CD14-positive monocyte (primary cell): ENCODE results near the gene TMEM91. TPM values are rescaled to one million over a fixed set of nuclear protein-coding genes. Genes with fewer than 3 reads are reported as not detected.

Experiments used
- DNase-seq, 3 donors: peaks; one replicate each; pipeline ENCODE4 v3.0.0-alpha.2; 2011 to 2022
- H2AFZ ChIP-seq: 2 replicates; pipeline ENCODE4 v1.6.0; 2012; ENCODE audit warnings: mild to moderate bottlenecking, low read depth, low read length, inconsistent platforms; ENCODE audit not compliant: insufficient read depth, poor library complexity, severe bottlenecking
- H3K27ac ChIP-seq, 2 donors: 1 replicate in 1 of 2; 2 replicates in 1 of 2; pipeline ENCODE4 v1.5.1; 2012 to 2013; ENCODE audit warnings: low read length in 2 of 2, control low read depth in 1 of 2, inconsistent platforms in 1 of 2, low read depth in 1 of 2, mild to moderate bottlenecking in 1 of 2
- H3K27me3 ChIP-seq, 2 donors: one replicate each; pipeline versions ENCODE4 v1.6.0 to v1.6.1; 2011 to 2013; ENCODE audit warnings: low read length in 2 of 2; ENCODE audit not compliant: control insufficient read depth in 2 of 2, insufficient read depth in 2 of 2
- H3K36me3 ChIP-seq, 2 donors: replicated peaks in 1 of 2; 1 replicate in 1 of 2; 2 replicates in 1 of 2; pipeline versions ENCODE4 v1.5.1 to v1.6.1; 2012 to 2013; ENCODE audit warnings: low read length in 2 of 2, control low read depth in 1 of 2, inconsistent platforms in 1 of 2, mild to moderate bottlenecking in 1 of 2; ENCODE audit not compliant: insufficient read depth in 2 of 2, control insufficient read depth in 1 of 2
- H3K4me1 ChIP-seq, 2 donors: 1 replicate in 1 of 2; 2 replicates in 1 of 2; pipeline versions ENCODE4 v1.5.1 to v1.6.1; 2012 to 2013; ENCODE audit warnings: low read length in 2 of 2, control low read depth in 1 of 2, inconsistent platforms in 1 of 2, mild to moderate bottlenecking in 1 of 2, moderate library complexity in 1 of 2; ENCODE audit not compliant: insufficient read depth in 2 of 2, control insufficient read depth in 1 of 2
- H3K4me2 ChIP-seq: replicated peaks from 2 replicates; pipeline ENCODE3; 2012; ENCODE audit warnings: low read length, moderate library complexity, mild to moderate bottlenecking; ENCODE audit not compliant: poor library complexity, severe bottlenecking; ENCODE audit errors: extremely low read depth
- H3K4me3 ChIP-seq, 3 experiments: fragments of 200-600 bp in 1 of 3; sonication (generic) in 1 of 3; replicated peaks in 1 of 3; 1 replicate in 2 of 3; 2 replicates in 1 of 3; pipeline ENCODE4 v1.5.1; 2011 to 2013; ENCODE audit warnings: low read length in 3 of 3, mild to moderate bottlenecking in 3 of 3, control low read depth in 2 of 3, low read depth in 2 of 3, inconsistent platforms in 1 of 3, moderate library complexity in 1 of 3
- H3K79me2 ChIP-seq: 2 replicates; pipeline ENCODE4 v1.6.0; 2012; ENCODE audit warnings: mild to moderate bottlenecking, control low read depth, inconsistent platforms, low read length, moderate library complexity; ENCODE audit not compliant: insufficient read depth
- H3K9ac ChIP-seq: 2 replicates; pipeline ENCODE4 v1.6.0; 2017; ENCODE audit warnings: low read length, mild to moderate bottlenecking; ENCODE audit not compliant: insufficient read depth, poor library complexity, severe bottlenecking
- H3K9me3 ChIP-seq, 2 donors: replicated peaks in 1 of 2; 1 replicate in 1 of 2; 2 replicates in 1 of 2; pipeline versions ENCODE4 v1.5.1 to v1.6.1; 2012 to 2013; ENCODE audit warnings: low read length in 2 of 2, control low read depth in 1 of 2; ENCODE audit not compliant: control insufficient read depth in 1 of 2, insufficient read depth in 1 of 2
- H4K20me1 ChIP-seq: 2 replicates; pipeline ENCODE4 v1.6.0; 2012; ENCODE audit warnings: mild to moderate bottlenecking, low read length, control low read depth, moderate library complexity; ENCODE audit not compliant: insufficient read depth
- H3K27ac Mint-ChIP-seq, 7 donors: one replicate each; pipeline ENCODE4 v1.8.0; 2020; ENCODE audit warnings: mild to moderate bottlenecking in 7 of 7, mixed read lengths in 7 of 7, moderate library complexity in 6 of 7, inconsistent platforms in 2 of 7
- H3K27me3 Mint-ChIP-seq, 3 donors: one replicate each; pipeline ENCODE4 v1.8.0; 2021 to 2022; ENCODE audit warnings: low read depth in 3 of 3, mild to moderate bottlenecking in 3 of 3, mixed read lengths in 3 of 3, moderate library complexity in 3 of 3, inconsistent platforms in 1 of 3
- H3K36me3 Mint-ChIP-seq, 2 donors: one replicate each; pipeline ENCODE4 v1.8.0; 2020; ENCODE audit warnings: mixed read lengths in 2 of 2, inconsistent platforms in 1 of 2, mild to moderate bottlenecking in 1 of 2
- H3K4me1 Mint-ChIP-seq: one replicate; pipeline ENCODE4 v1.8.0; 2020; ENCODE audit warnings: mild to moderate bottlenecking, mixed read lengths
- H3K4me3 Mint-ChIP-seq, 2 donors: one replicate each; pipeline ENCODE4 v1.8.0; 2020; ENCODE audit warnings: mild to moderate bottlenecking in 2 of 2, mixed read lengths in 2 of 2, moderate library complexity in 1 of 2
- H3K9me3 Mint-ChIP-seq, 7 donors: one replicate each; pipeline ENCODE4 v1.8.0; 2020 to 2022; ENCODE audit warnings: mixed read lengths in 7 of 7, mild to moderate bottlenecking in 6 of 7, moderate library complexity in 6 of 7, inconsistent platforms in 2 of 7
- CTCF ChIP-seq: fragments of 200-600 bp; IDR thresholded peaks from one replicate; pipeline ENCODE4 v1.8.0; 2022; ENCODE audit warnings: antibody characterized with exemption, mild to moderate bottlenecking
- WGBS: methylation state at CpG from one replicate; pipeline ENCODE4 v1.1.5; 2013; ENCODE audit warnings: missing lambda C conversion rate; ENCODE audit not compliant: insufficient coverage; 5-methylcytosine and 5-hydroxymethylcytosine counted together
- intact Hi-C, 2 donors: fragments of 100-400 bp; cut with micrococcal nuclease; formaldehyde crosslinking; loops; one replicate each; pipeline versions ENCODE4 v1.15.0 to v1.15.1; 2023
- polyA plus RNA-seq, 3 donors: library from polyadenylated mRNA; depleted of rRNA in 1 of 3; unstranded in 2 of 3; stranded (reverse) in 1 of 3; fragments of 300-500 nt in 2 of 3; fragments of >200 nt in 1 of 3; fragmentation: Illumina TruSeq in 2 of 3; gene quantifications; 1 replicate in 2 of 3; 2 replicates in 1 of 3; pipeline ENCODE4 v1.2.3, GENCODE V29; 2012 to 2021

Gene TMEM91
- polyA plus RNA-seq, 3 donors, result 29.1 to 103 (median 34.9) TPM

GRCh38 chr19:41363371-41363752 is 13.0 kb upstream of the TMEM91 start:
- peak overlapping the region; percentile 80 for H3K4me2 ChIP-seq
- intact Hi-C loops, result loop anchor here (5.0 kb wide), 2 partner anchors 34 to 36 kb away; partner anchors contain the start of genes BCKDHA (in 1 of the 2) and EXOSC5 (in 1 of the 2)
- H3K79me2 ChIP-seq, result peaks cover 48% of the 10 kb centered on the region
- Mint-ChIP-seq H3K36me3 (peaks cover 6 to 19% of the 10 kb centered on the region in 2 donors), H3K4me1 (peaks cover 50% of the 10 kb centered on the region), H3K4me3 (peak overlapping the region; percentile 88 to 95), H3K27me3 (peaks cover 0 to 2% (median 0%) of the 10 kb centered on the region in 3 donors), H3K27ac (peak overlapping the region; percentile 96 to 100 (median 99)), H3K9me3 (peaks cover 0 to 2% (median 0%) of the 10 kb centered on the region in 7 donors)
- H3K4me1 ChIP-seq, result peaks cover 57 to 59% of the 10 kb centered on the region in 2 donors
- H3K4me3 ChIP-seq, result peak overlapping the region; percentile 67 to 91 (median 91)
- H3K36me3 ChIP-seq, result peaks cover 0 to 6% of the 10 kb centered on the region in 2 donors
- H3K27ac ChIP-seq, result peak overlapping the region; percentile 97 to 99
- H3K9me3 ChIP-seq, result no peaks in the 10 kb centered on the region
- no peak for DNase-seq
- H4K20me1 ChIP-seq, result no peaks in the 10 kb centered on the region
- H3K9ac ChIP-seq, result peak overlapping the region; percentile 88
- TF ChIP-seq CTCF, result no peak
- no peaks in the 10 kb centered on the region for H3K27me3 ChIP-seq
- peak overlapping the region; percentile 89 for H2AFZ ChIP-seq
- 15% methylated on average over 2 of the region's 6 CpGs for WGBS

GRCh38 chr19:41363753-41364523 is 12.4 kb upstream of the TMEM91 start, which contains the start of gene B9D2:
TSS of gene B9D2 (minus strand) at chr19:41364149. CDS start at chr19:41363519, 630 bp downstream.
- Histone ChIP-seq H3K4me1 (peaks cover 59 to 62% of the 10 kb centered on the region in 2 donors), H3K36me3 (peaks cover 0 to 6% of the 10 kb centered on the region in 2 donors), H3K4me3 (peak within 1 kb of the TSS; percentile 67 to 91 (median 91)), H3K9me3 (no peaks in the 10 kb centered on the region), H2AFZ (peak within 1 kb of the TSS; percentile 89), H4K20me1 (no peaks in the 10 kb centered on the region), H3K79me2 (peaks cover 53% of the 10 kb centered on the region), H3K27ac (peak within 1 kb of the TSS; percentile 97 to 99), H3K4me2 (peak within 1 kb of the TSS; percentile 80), H3K27me3 (no peaks in the 10 kb centered on the region), H3K9ac (peak within 1 kb of the TSS; percentile 88)
- Mint-ChIP-seq H3K4me3 (peak within 1 kb of the TSS; percentile 88 to 95), H3K27ac (peak within 1 kb of the TSS; percentile 96 to 100 (median 99)), H3K36me3 (peaks cover 6 to 19% of the 10 kb centered on the region in 2 donors), H3K4me1 (peaks cover 52% of the 10 kb centered on the region), H3K9me3 (peaks cover 0 to 2% (median 0%) of the 10 kb centered on the region in 7 donors), H3K27me3 (peaks cover 0 to 2% (median 0%) of the 10 kb centered on the region in 3 donors)
- no peak for TF ChIP-seq CTCF
- DNase-seq, result peak; percentile 97 to 98 (median 98)
- WGBS, result 0% methylated on average over 40 of the region's 56 CpGs
- intact Hi-C loops, result loop anchor here (1.0 to 5.0 kb wide), 3 partner anchors 33 to 37 kb away; partner anchors contain the start of genes BCKDHA (in 2 of the 2) and EXOSC5 (in 2 of the 2)
